HEK293T (cell line): ENCODE data around the gene TEAD1.

Experiments used
- ARNT ChIP-seq: fragments of 450-650 bp; IDR thresholded peaks from 2 replicates; pipeline ENCODE4 v1.6.1; 2017; ENCODE audit warnings: mild to moderate bottlenecking
- BHLHE40 ChIP-seq: fragments of 450-650 bp; IDR thresholded peaks from 2 replicates; pipeline ENCODE4 v1.6.1; 2016; ENCODE audit warnings: mild to moderate bottlenecking, moderate library complexity, borderline replicate concordance
- ELF4 ChIP-seq: fragments of 450-650 bp; IDR thresholded peaks from 2 replicates; pipeline ENCODE4 v1.6.1; 2017; ENCODE audit warnings: antibody characterized with exemption
- FOXM1 ChIP-seq: fragments of 450-650 bp; IDR thresholded peaks from 2 replicates; pipeline ENCODE4 v1.6.1; 2017; ENCODE audit warnings: mild to moderate bottlenecking, borderline replicate concordance
- L3MBTL2 ChIP-seq: fragments of 450-650 bp; conservative IDR thresholded peaks from 2 replicates; pipeline ENCODE4 v1.6.1; 2016; ENCODE audit warnings: mild to moderate bottlenecking
- PKNOX1 ChIP-seq: fragments of 450-650 bp; IDR thresholded peaks from 2 replicates; pipeline ENCODE4 v1.6.1; 2016
- SP1 ChIP-seq: fragments of 450-650 bp; IDR thresholded peaks from 2 replicates; pipeline ENCODE4 v1.6.1; 2017
- SUZ12 ChIP-seq: fragments of 450-650 bp; IDR thresholded peaks from 2 replicates; pipeline ENCODE4 v1.6.1; 2016; ENCODE audit warnings: mild to moderate bottlenecking
- TARDBP ChIP-seq: fragments of 450-650 bp; IDR thresholded peaks from 2 replicates; pipeline ENCODE4 v1.6.1; 2016
- ZNF384 ChIP-seq: fragments of 450-650 bp; IDR thresholded peaks from 2 replicates; pipeline ENCODE4 v1.6.1; 2016

- TF ChIP-seq ZNF384 (no peak), BHLHE40 (no peak), FOXM1 (no peak), SUZ12 (no peak), SP1 (no peak), ARNT (no peak), TARDBP (no peak), PKNOX1 (no peak), ELF4 (no peak), L3MBTL2 (no peak)
Observed at GRCh38 chr11:12681466-12681865, 7.2 kb downstream of the TEAD1 start.
